Measurements from ENCODE around the gene PIEZO2. TPM values are rescaled to one million over a fixed set of nuclear protein-coding genes. Genes with fewer than 3 reads are reported as not detected.
"Not testable (repeated sequence)": the region's sequence is repeated elsewhere in the genome, so short reads cannot be mapped to it uniquely, and the experiment has no call there.

The PIEZO2 gene
- 1 to 10 TPM in 3 of 4 donors, not detected in 1; 2.1 to 7.4 (median 2.5) TPM for total RNA-seq

DNA sequence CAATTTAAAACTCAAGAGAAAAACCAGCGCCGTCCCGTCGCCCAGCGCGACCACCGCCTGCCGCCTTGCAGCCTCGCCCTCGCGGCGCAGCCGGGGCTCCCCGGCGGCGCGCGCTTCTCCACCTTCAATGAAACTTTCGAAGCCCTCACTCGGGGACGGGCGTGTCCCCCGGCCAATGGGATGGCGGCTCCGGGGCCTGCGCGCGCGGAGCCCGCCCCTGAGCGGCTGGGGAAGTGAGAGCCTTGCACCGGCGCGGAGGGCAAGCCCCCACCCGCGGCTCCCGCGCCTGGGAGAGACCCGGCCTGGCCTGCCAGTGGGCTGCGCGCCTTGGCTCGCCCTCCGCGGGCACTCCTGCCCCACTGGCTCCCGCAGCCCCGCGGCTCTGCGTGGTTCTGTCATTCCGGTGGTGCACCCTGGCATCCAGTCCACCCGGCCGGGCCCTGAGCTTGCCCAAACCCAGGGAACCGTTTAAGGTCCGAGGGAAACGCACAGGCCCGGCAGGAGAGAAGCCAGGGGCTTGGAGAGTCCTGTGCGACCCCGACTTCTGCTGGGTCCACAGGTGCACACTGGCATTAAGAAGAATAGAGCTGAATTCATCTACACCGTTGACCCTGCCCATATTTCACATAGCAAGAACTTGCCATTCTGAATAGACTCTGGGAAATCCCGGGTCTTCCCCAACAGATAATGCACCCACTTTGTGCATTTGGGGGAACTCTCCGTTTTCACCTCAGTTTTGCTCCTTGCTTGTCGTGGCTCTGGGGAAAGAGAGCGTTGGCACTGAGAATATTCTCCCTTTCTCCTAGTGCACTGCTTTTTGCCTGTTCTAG is at the start of gene PIEZO2:
PIEZO2 (minus strand) TSS at position 129 of the 830 bp plus-strand sequence. CDS start 981 bp downstream, outside the sequence.
- peak within 1 kb of the TSS; percentile 32 to 76 (median 40) for H3K27ac ChIP-seq
- H3K36me3 ChIP-seq: no peaks in the 10 kb centered on the region
- H3K4me1 ChIP-seq: peaks cover 4 to 42% (median 10%) of the 10 kb centered on the region in 3 donors
- peaks cover 0 to 62% (median 7%) of the 10 kb centered on the region in 4 donors for H3K27me3 ChIP-seq
- no peaks in the 10 kb centered on the region for H3K9me3 ChIP-seq
- 17 to 19% methylated on average over 6 to 8 of the region's 62 CpGs for WGBS, 2 donors
- DNase-seq: no peak
- intact Hi-C loops (cut with DNase I): loop anchor here (10.0 kb wide), 1 partner anchor 295 kb away; no protein-coding TSS in a partner anchor
- H3K4me3 ChIP-seq: peak within 1 kb of the TSS; percentile 32 to 64 (median 44)
- TF ChIP-seq POLR2A (IDR thresholded peaks at IDR 0.05): peak in 2 of 4 donors; percentile 46 to 49
- TF ChIP-seq, protein P1, sequence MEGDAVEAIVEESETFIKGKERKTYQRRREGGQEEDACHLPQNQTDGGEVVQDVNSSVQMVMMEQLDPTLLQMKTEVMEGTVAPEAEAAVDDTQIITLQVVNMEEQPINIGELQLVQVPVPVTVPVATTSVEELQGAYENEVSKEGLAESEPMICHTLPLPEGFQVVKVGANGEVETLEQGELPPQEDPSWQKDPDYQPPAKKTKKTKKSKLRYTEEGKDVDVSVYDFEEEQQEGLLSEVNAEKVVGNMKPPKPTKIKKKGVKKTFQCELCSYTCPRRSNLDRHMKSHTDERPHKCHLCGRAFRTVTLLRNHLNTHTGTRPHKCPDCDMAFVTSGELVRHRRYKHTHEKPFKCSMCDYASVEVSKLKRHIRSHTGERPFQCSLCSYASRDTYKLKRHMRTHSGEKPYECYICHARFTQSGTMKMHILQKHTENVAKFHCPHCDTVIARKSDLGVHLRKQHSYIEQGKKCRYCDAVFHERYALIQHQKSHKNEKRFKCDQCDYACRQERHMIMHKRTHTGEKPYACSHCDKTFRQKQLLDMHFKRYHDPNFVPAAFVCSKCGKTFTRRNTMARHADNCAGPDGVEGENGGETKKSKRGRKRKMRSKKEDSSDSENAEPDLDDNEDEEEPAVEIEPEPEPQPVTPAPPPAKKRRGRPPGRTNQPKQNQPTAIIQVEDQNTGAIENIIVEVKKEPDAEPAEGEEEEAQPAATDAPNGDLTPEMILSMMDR (IDR thresholded peaks at IDR 0.05): no peak

DNA sequence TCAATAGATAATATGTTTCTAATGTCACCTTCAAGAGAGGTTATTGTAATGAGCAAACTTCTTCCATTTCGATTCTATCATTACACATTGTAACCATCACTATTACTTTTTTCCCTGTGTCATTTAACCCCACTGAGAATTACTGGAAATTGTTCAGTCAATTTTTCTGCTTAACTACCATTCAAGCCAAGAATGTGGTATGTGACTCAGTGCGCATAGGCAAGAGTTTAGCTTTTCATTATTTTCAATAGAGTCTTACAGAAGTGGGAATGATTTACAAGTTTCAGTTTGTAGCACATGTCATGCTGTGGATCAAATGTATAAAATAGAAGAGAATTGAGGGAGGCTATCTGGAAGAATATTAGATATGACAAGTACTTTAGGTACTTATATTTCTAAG is 34.3 kb upstream of the PIEZO2 start:
- intact Hi-C loops (cut with DNase I): no loop called here
- Histone ChIP-seq H3K4me3 (no peak overlapping the region), H3K9me3 (no peaks in the 10 kb centered on the region), H3K36me3 (no peaks in the 10 kb centered on the region), H3K27me3 (no peaks in the 10 kb centered on the region), H3K27ac (no peak overlapping the region), H3K4me1 (peaks cover 0 to 3% (median 0%) of the 10 kb centered on the region in 3 donors)
- DNase-seq: no peak
- WGBS, 2 donors: 83 to 87% methylated on average over 2 of the region's 2 CpGs
- TF ChIP-seq, protein P1 (IDR thresholded peaks at IDR 0.05): no peak
- no peak for TF ChIP-seq POLR2A (IDR thresholded peaks at IDR 0.05)

DNA sequence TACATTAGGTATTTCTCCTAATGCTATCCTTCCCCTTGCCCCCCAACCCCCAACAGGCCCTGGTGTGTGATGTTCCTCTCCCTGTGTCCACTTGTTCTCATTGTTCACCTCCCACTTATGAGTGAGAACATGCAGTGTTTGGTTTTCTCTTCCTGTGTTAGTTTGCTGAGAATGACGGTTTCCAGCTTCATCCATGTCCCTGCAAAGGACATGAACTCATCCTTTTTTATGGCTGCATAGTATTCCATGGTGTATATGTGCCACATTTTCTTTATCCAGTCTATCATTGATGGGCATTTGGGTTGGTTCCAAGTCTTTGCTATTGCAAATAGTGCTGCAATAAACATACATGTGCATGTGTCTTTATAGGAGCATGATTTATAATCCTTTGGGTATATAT is 32.3 kb upstream of the PIEZO2 start:
- intact Hi-C loops (cut with DNase I); H3K27me3 ChIP-seq; H3K27ac ChIP-seq; H3K4me3 ChIP-seq; DNase-seq; H3K9me3 ChIP-seq; H3K4me1 ChIP-seq; H3K36me3 ChIP-seq: not testable (repeated sequence)
- WGBS, 2 donors: 50 to 71% methylated on average over 1 of the region's 1 CpG

DNA sequence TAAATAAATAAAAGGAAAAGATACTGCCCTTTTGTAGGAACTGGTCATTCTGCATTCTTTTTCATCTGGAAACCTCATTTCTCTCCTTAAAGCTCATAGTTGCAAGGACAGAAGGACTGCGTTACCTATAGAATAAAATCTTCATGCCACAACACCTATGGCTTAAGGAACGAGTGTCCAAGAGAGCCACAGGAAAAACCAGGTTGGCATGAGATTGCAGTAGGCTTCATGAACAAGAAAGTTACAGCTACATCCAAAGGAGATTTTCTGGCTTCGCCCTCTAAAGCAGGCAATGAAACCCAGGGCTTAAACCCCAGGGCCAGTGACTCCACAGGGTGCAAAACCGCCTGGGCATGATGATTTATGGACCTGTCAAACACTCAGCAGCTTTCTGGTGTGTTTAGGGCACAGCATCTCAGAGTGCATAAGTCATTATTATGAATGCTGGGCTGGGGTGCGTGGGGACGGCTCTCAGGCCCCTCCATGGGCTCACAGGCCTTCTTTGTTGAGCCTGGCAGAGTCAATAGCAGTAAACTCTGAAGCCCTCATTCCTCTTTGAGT is 30.7 kb upstream of the PIEZO2 start:
- Histone ChIP-seq H3K27ac (no peak overlapping the region), H3K4me3 (no peak overlapping the region), H3K27me3 (no peaks in the 10 kb centered on the region), H3K4me1 (peaks cover 0 to 3% (median 0%) of the 10 kb centered on the region in 3 donors), H3K36me3 (no peaks in the 10 kb centered on the region), H3K9me3 (no peaks in the 10 kb centered on the region)
- intact Hi-C loops (cut with DNase I): no loop called here
- TF ChIP-seq POLR2A (IDR thresholded peaks at IDR 0.05): no peak
- TF ChIP-seq, protein P1 (IDR thresholded peaks at IDR 0.05): no peak
- WGBS, 2 donors: 59 to 72% methylated on average over 5 to 6 of the region's 6 CpGs
- DNase-seq: no peak

DNA sequence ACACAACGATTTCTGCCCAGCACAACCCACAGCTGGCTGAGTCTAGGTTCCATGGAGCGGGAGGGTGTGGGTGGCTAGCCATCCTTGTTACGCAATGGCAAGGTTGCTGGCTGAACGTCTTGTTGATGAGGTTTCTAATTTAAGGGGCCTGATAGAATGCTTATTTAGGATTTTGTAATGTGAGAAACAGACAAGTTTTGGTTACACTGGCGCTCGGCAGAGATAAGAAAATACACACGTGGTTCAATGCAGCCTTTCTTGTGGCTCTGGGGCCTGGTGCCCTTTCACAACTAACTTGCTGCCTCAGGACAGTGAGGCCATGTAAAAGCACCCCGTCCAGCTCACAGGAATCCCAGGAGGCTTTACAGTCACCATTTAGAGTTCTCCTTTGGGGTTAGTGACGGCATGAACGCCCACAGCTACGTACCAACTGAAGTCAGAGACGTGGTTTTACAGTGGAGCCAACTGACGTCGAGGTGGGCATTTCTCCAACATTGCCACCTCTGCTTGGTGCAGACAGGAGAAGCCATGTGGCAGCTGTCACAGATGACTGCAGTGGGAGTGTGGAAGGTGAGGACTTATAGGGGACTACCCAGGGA is 29.7 kb upstream of the PIEZO2 start:
- TF ChIP-seq, protein P1 (IDR thresholded peaks at IDR 0.05): no peak
- WGBS, 2 donors: 44 to 78% methylated on average over 6 to 11 of the region's 14 CpGs
- intact Hi-C loops (cut with DNase I): no loop called here
- no peaks in the 10 kb centered on the region for H3K36me3 ChIP-seq
- H3K4me3 ChIP-seq: no peak overlapping the region
- no peaks in the 10 kb centered on the region for H3K27me3 ChIP-seq
- H3K9me3 ChIP-seq: no peaks in the 10 kb centered on the region
- peak overlapping the region in 1 of 4 donors; percentile 52 for H3K27ac ChIP-seq
- peaks cover 0 to 3% (median 0%) of the 10 kb centered on the region in 3 donors for H3K4me1 ChIP-seq
- DNase-seq: no peak

All from esophagus squamous epithelium (tissue), 5 donors.